K562 (cell line): Measurements from ENCODE around the gene SNX9. TPM values are rescaled to one million over a fixed set of nuclear protein-coding genes. Genes with fewer than 3 reads are reported as not detected.

Experiments
- ATAC-seq: fragments of 200-7000 bp; cut with Tn5 transposase; 3 replicates; pipeline ENCODE4 v1.9.1; 2020; ENCODE audit warnings: moderate library complexity
- BruUV-seq: library from RNA; stranded (reverse); fragments of 400-500 nt; replicated peaks from 2 replicates; lab custom pipeline; 2021; lab: Mats Ljungman, UMichigan
- CTCF ChIA-PET: fragments of 300-600 bp; formaldehyde crosslinking; extraction: SDS; loops from one replicate; lab custom pipeline; 2021; ENCODE audit warnings: low intra/inter-chr PET ratio; lab: Yijun Ruan, JAX
- POLR2A ChIA-PET: fragments of 300-600, 350-650 bp; sonication (Branson Sonifier 250); formaldehyde crosslinking; extraction: SDS; loops from one replicate; lab custom pipeline; 2021; ENCODE audit warnings: antibody characterized with exemption, inconsistent platforms; lab: Yijun Ruan, JAX
- DNase-seq, 4 experiments: peaks; one replicate each; pipeline versions ENCODE4 v3.0.0 to v3.0.0-alpha.2; 2011 to 2018; ENCODE audit warnings: low spot score in 3 of 4, mixed read lengths in 3 of 4; ENCODE audit errors: extremely low read depth in 1 of 4
- FAIRE-seq: peaks from 2 replicates; lab custom pipeline; 2011; peaks lifted over from hg19 to GRCh38; lab: Jason Lieb, UNC
- H2AFZ ChIP-seq: 2 replicates; pipeline ENCODE4 v1.6.0; 2011; ENCODE audit warnings: low read depth, low read length, control low read depth, inconsistent platforms
- H3K27ac ChIP-seq: fragments of 200-600 bp; 3 replicates; pipeline ENCODE4 v1.8.0; 2011; ENCODE audit warnings: low read depth, mild to moderate bottlenecking, control low read depth, inconsistent platforms, low read length, moderate library complexity, mixed read lengths; ENCODE audit errors: extremely low read depth
- H3K27me3 ChIP-seq, 2 experiments: fragments of 300-600 bp in 1 of 2; 2 replicates in 1 of 2; 3 replicates in 1 of 2; pipeline versions ENCODE4 v1.6.0 to v1.8.0; 2011; ENCODE audit warnings: inconsistent platforms in 2 of 2, low read length in 2 of 2, mild to moderate bottlenecking in 1 of 2, mixed read lengths in 1 of 2, moderate library complexity in 1 of 2; ENCODE audit not compliant: control insufficient read depth in 2 of 2, insufficient read depth in 2 of 2
- H3K36me3 ChIP-seq: fragments of 300-600 bp; 3 replicates; pipeline ENCODE4 v1.8.0; 2011; ENCODE audit warnings: mild to moderate bottlenecking, low read length, inconsistent platforms; ENCODE audit not compliant: control insufficient read depth, insufficient read depth
- H3K4me1 ChIP-seq, 2 experiments: fragments of 200-600 bp in 1 of 2; replicated peaks in 1 of 2; 2 replicates in 1 of 2; 3 replicates in 1 of 2; pipeline versions ENCODE4 v1.5.1 to v1.8.0; 2011; ENCODE audit warnings: inconsistent platforms in 2 of 2, low read length in 2 of 2, mild to moderate bottlenecking in 1 of 2, mixed read lengths in 1 of 2, moderate library complexity in 1 of 2; ENCODE audit not compliant: control insufficient read depth in 2 of 2, insufficient read depth in 2 of 2
- H3K4me2 ChIP-seq: 2 replicates; pipeline ENCODE4 v1.6.1; 2011; ENCODE audit warnings: low read length, control low read depth, inconsistent platforms, mixed read lengths; ENCODE audit not compliant: insufficient read depth
- H3K4me3 ChIP-seq: fragments of 200-600 bp; sonication (generic), shearing (Covaris generic); 2 replicates; pipeline ENCODE4 v1.5.1; 2016; ENCODE audit warnings: control low read depth, inconsistent platforms
- H3K79me2 ChIP-seq: fragments of 200-600 bp; 3 replicates; pipeline ENCODE4 v1.8.0; 2011; ENCODE audit warnings: low read length, inconsistent platforms; ENCODE audit not compliant: control insufficient read depth, insufficient read depth
- H3K9ac ChIP-seq, 2 experiments: 2 replicates each; pipeline versions ENCODE4 v1.6.0 to v1.6.1; 2011; ENCODE audit warnings: low read depth in 2 of 2, low read length in 2 of 2, control low read depth in 1 of 2, inconsistent platforms in 1 of 2, mild to moderate bottlenecking in 1 of 2, mixed read lengths in 1 of 2; ENCODE audit not compliant: insufficient read depth in 1 of 2
- H3K9me1 ChIP-seq: one replicate; pipeline ENCODE4 v1.6.0; 2011; ENCODE audit warnings: inconsistent platforms, mild to moderate bottlenecking, low read length, moderate library complexity; ENCODE audit not compliant: control insufficient read depth, insufficient read depth
- H3K9me3 ChIP-seq: replicated peaks from 2 replicates; pipeline ENCODE4 v1.5.1; 2011; ENCODE audit warnings: low read depth, low read length, inconsistent platforms; ENCODE audit not compliant: control insufficient read depth, insufficient read depth
- H4K20me1 ChIP-seq: replicated peaks from 2 replicates; pipeline ENCODE4 v1.6.1; 2011; ENCODE audit warnings: low read length, inconsistent platforms, mixed read lengths; ENCODE audit not compliant: control insufficient read depth, insufficient read depth
- POLR2G ChIP-seq: fragments of 200-400 bp; formaldehyde crosslinking; IDR thresholded peaks from 2 replicates; pipeline ENCODE4 v1.6.1; 2017; ENCODE audit warnings: low read depth, mild to moderate bottlenecking, antibody characterized with exemption, low read length, moderate library complexity
- RAD21 ChIP-seq, 2 experiments: fragments of 250-450 bp in 1 of 2; fragments of 450-650 bp in 1 of 2; sonication (Bioruptor Pico) in 1 of 2; formaldehyde crosslinking in 1 of 2; IDR thresholded peaks in 1 of 2; conservative IDR thresholded peaks in 1 of 2; 2 replicates each; pipeline versions ENCODE4 v1.4.0 to v1.8.0; 2020 to 2022; ENCODE audit warnings: mild to moderate bottlenecking in 2 of 2, moderate library complexity in 1 of 2
- RBFOX2 ChIP-seq: fragments of 200-400 bp; formaldehyde crosslinking; IDR thresholded peaks from 2 replicates; pipeline ENCODE4 v1.6.1; 2017; ENCODE audit warnings: low read depth, mild to moderate bottlenecking, low read length, moderate library complexity
- WGBS: fragments of 100-300 bp; shearing (Covaris generic); methylation state at CpG from one replicate; pipeline ENCODE4 v1.1.6; 2016; ENCODE audit warnings: low coverage, mixed read lengths; ENCODE audit not compliant: insufficient coverage; ENCODE audit errors: missing lambda C conversion rate; 5-methylcytosine and 5-hydroxymethylcytosine counted together
- in situ Hi-C: fragments of 300-500 bp; cut with MboI; formaldehyde crosslinking; loops from 4 replicates; pipeline ENCODE4 v1.15.0; 2018; ENCODE audit warnings: inconsistent platforms, mixed read lengths
- intact Hi-C: fragments of 100-400 bp; cut with micrococcal nuclease; formaldehyde crosslinking; loops from 2 replicates; pipeline ENCODE4 v1.14.2; 2022
- polyA plus RNA-seq, 8 experiments: library from polyadenylated mRNA; depleted of rRNA in 4 of 8; stranded (reverse) in 5 of 8; unstranded in 3 of 8; fragments of >200 nt; fragmentation: Nextera tagmentation in 2 of 8; fragmentation: Illumina TruSeq in 1 of 8; extraction: Ambion mirVana in 2 of 8; extraction: Trizol in 1 of 8; gene quantifications; 2 replicates each; pipeline versions ENCODE4 v1.2.1 to v1.2.3, GENCODE V29; 2011 to 2014; ENCODE audit warnings: inconsistent platforms in 1 of 8, missing spikeins in 1 of 8
- total RNA-seq, 7 experiments: library from RNA; depleted of rRNA in 6 of 7; stranded (reverse); fragments of >200 nt in 6 of 7; fragmentation: Illumina TruSeq in 2 of 7; extraction: Trizol in 2 of 7; gene quantifications; 2 replicates each; pipeline versions ENCODE4 v1.2.1 to v1.2.3, GENCODE V29; 2011 to 2021; ENCODE audit warnings: low replicate concordance in 1 of 7

The SNX9 gene
- total and polyA plus RNA-seq, 9 of the 15 experiments (the other 6 are each of a cell fraction or from before 2014, with no cell fraction given): 6.0 to 81.7 (median 57.1) TPM

DNA sequence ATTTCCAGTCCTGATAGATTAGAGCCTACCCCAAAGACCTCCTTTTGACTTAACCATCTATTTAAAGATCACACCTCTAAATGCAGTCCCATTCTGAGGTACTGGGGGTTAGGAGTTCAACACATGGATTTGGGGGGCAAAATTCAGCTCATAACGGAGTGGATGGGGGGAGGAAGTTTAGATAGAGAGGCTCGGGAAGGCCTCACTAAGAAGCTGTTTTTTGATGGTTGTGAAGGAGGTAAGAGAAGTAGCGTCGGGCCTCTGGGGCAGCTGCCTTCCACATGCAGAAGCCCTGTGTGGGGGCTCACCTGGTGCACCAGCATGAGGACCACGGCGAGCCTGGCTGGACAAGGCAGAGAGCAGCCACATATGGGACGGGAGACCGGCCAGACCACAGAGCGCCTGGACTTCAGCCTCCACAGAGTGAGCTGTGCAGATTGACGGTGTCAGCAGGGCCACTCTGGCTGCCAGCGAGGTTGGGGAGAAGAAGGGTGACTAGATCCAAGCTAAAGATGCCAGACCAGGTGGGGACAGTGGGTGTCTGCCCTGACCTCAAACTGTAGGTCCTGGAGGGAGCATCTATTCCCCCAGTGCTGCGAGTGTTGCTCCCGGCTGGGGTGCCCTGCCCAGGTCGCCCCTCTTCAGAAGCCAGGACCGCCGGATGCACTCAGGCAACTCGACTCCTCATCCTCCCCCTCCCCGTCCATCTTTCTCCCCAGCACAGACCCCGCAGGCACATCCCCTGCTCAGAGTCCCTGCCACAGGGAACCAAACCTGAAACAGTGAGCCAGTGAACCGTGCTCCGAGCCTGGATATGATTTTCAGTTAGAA, 153.5 kb downstream of the SNX9 start:
- Histone ChIP-seq H3K9me3 (no peaks in the 10 kb centered on the region), H3K4me3 (no peak overlapping the region)
- TF ChIP-seq POLR2G (peak; percentile 35; the same call in 1 of the 2 replicates), RBFOX2 (peak; percentile 55), RAD21 (CRISPR knock-in tag; conservative IDR thresholded peaks at IDR 0.05 in 1 of 2, IDR thresholded peaks at IDR 0.05 in 1 of 2) (no peak)
- TF ChIP-seq, all 486 proteins: peak for 2
- Histone ChIP-seq H3K79me2 (no peaks in the 10 kb centered on the region), H3K27ac (no peak overlapping the region), H3K36me3 (no peaks in the 10 kb centered on the region), H3K9ac (peak overlapping the region in 1 of 2 experiments; percentile 51; a peak in 2 of 4 replicates), H4K20me1 (no peaks in the 10 kb centered on the region), H3K4me2 (no peak overlapping the region), H2AFZ (no peak overlapping the region), H3K4me1 (peaks cover 15 to 21% of the 10 kb centered on the region in 2 experiments; a peak in 4 of 5 replicates), H3K9me1 (no peaks in the 10 kb centered on the region), H3K27me3 (no peaks in the 10 kb centered on the region)
- DNase-seq: no peak
- BruUV-seq: no TSS peak
- no peak for ATAC-seq
- intact Hi-C loops (no loop called here), in situ Hi-C loops (no loop called here)
- WGBS: 68% methylated on average over 21 of the region's 21 CpGs
- ChIA-PET POLR2A (interaction anchor here (1.1 to 2.2 kb wide), 2 partner anchors 10 to 82 kb away, joined by 3 to 9 read pairs; no protein-coding TSS in a partner anchor), CTCF (interaction anchor here (0.6 kb wide), 1 partner anchor 96 kb away, joined by 3 read pairs; no protein-coding TSS in a partner anchor)
- no peak for FAIRE-seq
